Heart left ventricle (tissue), 13 donors: ENCODE results near the gene DCAF5.

Experiments
- POLR2A ChIP-seq, 2 donors: fragments of 450-650 bp; IDR thresholded peaks; one replicate each; pipeline ENCODE4 v1.6.1; 2017; ENCODE audit warnings: antibody characterized with exemption in 2 of 2, mild to moderate bottlenecking in 2 of 2, moderate library complexity in 2 of 2
- TF ChIP-seq, protein P1 (sequence below), 12 donors: fragments of 200-600 bp; sonication (generic) in 4 of 12; IDR thresholded peaks; one replicate each; pipeline versions ENCODE4 v1.5.0 to v1.8.0; 2018 to 2022; ENCODE audit warnings: antibody characterized with exemption in 12 of 12, mild to moderate bottlenecking in 5 of 12
- donor health status: ischemic (EF 13 %, LVEDD 7.1; RV severe dilation, severe dysfunction).
- donor health status: DM: no; HTN: yes; CAD: no.
- donor health status: DM: no; HTN: no; CAD: no.
- donor health status: ischemic (EF 25% LVEDD 6.9; RV normal size, moderate dysfunction).
- donor health status: ischemic (EF 25% LVEDD 5.7; RV mildly dilated, moderate dysfunction).
- donor health status: ischemic (EF 35%, LVEDD 5.7; RV mildly dilated, moderate dysfunction).
- donor health status: nonischemic (EF 11% LVEDD 7.7; RV severe dilation, severe dysfunction).
- donor health status: DM: yes; HTN: yes; CAD: no.
- donor health status: PGD.
- donor health status: ischemic (EF 29% LVEDD 5.4; RV normal size, mild dysfunction).
- donor health status: nonischemic (EF 23%, LVEDD 6.1; RV moderate dilation, normal function).

DNA sequence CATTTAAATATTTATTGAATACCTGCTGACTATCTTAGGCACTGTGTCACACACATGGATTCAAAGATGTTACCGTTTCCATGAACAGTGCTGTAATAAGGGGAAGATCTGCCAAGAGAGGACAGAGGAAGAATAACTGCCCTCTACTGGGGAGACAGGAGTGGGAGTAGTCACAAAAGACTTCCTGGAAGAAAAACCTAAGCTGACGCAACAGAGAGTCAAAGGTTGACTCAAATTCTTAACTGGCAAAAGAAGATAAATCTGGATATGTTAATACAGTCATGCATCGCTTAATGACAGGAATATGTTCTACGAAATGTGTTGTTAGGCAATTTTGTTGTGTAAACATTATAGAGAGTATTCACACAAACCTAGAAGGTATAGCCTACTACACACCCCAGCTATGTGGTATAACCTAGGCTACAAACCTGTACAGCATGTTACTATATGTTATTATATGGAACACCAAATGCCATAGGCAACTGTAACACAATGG, 51.5 kb downstream of the DCAF5 start:
- TF ChIP-seq, protein P1, sequence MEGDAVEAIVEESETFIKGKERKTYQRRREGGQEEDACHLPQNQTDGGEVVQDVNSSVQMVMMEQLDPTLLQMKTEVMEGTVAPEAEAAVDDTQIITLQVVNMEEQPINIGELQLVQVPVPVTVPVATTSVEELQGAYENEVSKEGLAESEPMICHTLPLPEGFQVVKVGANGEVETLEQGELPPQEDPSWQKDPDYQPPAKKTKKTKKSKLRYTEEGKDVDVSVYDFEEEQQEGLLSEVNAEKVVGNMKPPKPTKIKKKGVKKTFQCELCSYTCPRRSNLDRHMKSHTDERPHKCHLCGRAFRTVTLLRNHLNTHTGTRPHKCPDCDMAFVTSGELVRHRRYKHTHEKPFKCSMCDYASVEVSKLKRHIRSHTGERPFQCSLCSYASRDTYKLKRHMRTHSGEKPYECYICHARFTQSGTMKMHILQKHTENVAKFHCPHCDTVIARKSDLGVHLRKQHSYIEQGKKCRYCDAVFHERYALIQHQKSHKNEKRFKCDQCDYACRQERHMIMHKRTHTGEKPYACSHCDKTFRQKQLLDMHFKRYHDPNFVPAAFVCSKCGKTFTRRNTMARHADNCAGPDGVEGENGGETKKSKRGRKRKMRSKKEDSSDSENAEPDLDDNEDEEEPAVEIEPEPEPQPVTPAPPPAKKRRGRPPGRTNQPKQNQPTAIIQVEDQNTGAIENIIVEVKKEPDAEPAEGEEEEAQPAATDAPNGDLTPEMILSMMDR (IDR thresholded peaks at IDR 0.05), result peak; percentile 30 to 69 (median 56)
- no peak for TF ChIP-seq POLR2A (IDR thresholded peaks at IDR 0.05)
